ENCODE data around the gene SH3GL3.

The SH3GL3 gene

GRCh38 chr15:83631534-83631933 lies 184.4 kb downstream of the SH3GL3 start:
- no peak for DNase-seq

- no peak for DNase-seq
These were observed 196.1 kb downstream of the SH3GL3 start for GRCh38 chr15:83643201-83643600.

- DNase-seq: no peak
These were observed 197.3 kb downstream of the SH3GL3 start for GRCh38 chr15:83644439-83644838.

- DNase-seq: no peak
These were observed 203.7 kb downstream of the SH3GL3 start for GRCh38 chr15:83650831-83651230.

GRCh38 chr15:83651541-83651940 lies 204.4 kb downstream of the SH3GL3 start:
- DNase-seq: no peak

- DNase-seq: no peak
These were observed 205.6 kb downstream of the SH3GL3 start for GRCh38 chr15:83652626-83653204.

GRCh38 chr15:83653288-83653638 lies 206.1 kb downstream of the SH3GL3 start:
- no peak for DNase-seq

- DNase-seq: no peak
These were observed 206.7 kb downstream of the SH3GL3 start, which contains the start of gene ADAMTSL3 for GRCh38 chr15:83653639-83654378. Gene ADAMTSL3, plus strand, starts transcription at chr15:83654123. Its CDS starts 1,639 bp downstream, at chr15:83655762.

GRCh38 chr15:83654379-83655236 lies 207.5 kb downstream of the SH3GL3 start:
- no peak for DNase-seq

GRCh38 chr15:83655237-83655616 lies 208.1 kb downstream of the SH3GL3 start:
- DNase-seq: no peak

- DNase-seq: no peak
These were observed 209.1 kb downstream of the SH3GL3 start for GRCh38 chr15:83656192-83656591.

GRCh38 chr15:83656943-83657528 lies 209.9 kb downstream of the SH3GL3 start:
- DNase-seq: no peak

GRCh38 chr15:83657549-83657948 lies 210.4 kb downstream of the SH3GL3 start:
- DNase-seq: no peak

GRCh38 chr15:83658430-83659416 lies 211.6 kb downstream of the SH3GL3 start:
- DNase-seq: no peak

- no peak for DNase-seq
These were observed 212.3 kb downstream of the SH3GL3 start for GRCh38 chr15:83659417-83659812.

- DNase-seq: no peak
These were observed 218.3 kb downstream of the SH3GL3 start for GRCh38 chr15:83665480-83665879.
